Panc1 (cell line): ENCODE measurements around the gene C16orf74. TPM values are rescaled to one million over a fixed set of nuclear protein-coding genes. Genes with fewer than 3 reads are reported as not detected.
A peak's percentile ranks its signal among the peaks of the same experiment; 100 is the strongest.

Experiments
- ATAC-seq: fragments of 200-7000 bp; cut with Tn5 transposase; 2 replicates; pipeline ENCODE4 v1.9.1; 2020; ENCODE audit warnings: mild to moderate bottlenecking, moderate library complexity
- BruUV-seq: library from RNA; stranded (reverse); fragments of 400-500 nt; replicated peaks from 2 replicates; lab custom pipeline; 2021; lab: Mats Ljungman, UMichigan
- CTCF ChIA-PET: fragments of 300-600 bp; sonication (Branson Sonifier 250); formaldehyde crosslinking; loops from one replicate; lab custom pipeline; 2022; ENCODE audit warnings: antibody characterized with exemption; lab: Charles Lee
- POLR2A ChIA-PET: fragments of 300-600 bp; sonication (Branson Sonifier 250); formaldehyde crosslinking; loops from one replicate; lab custom pipeline; 2022; ENCODE audit warnings: antibody characterized with exemption; lab: Charles Lee
- DNase-seq: peaks from one replicate; pipeline ENCODE4 v3.0.0-alpha.2; 2010; ENCODE audit warnings: low read depth, low spot score
- H3K27ac ChIP-seq: 2 replicates; pipeline ENCODE4 v1.5.1; 2011; ENCODE audit warnings: mild to moderate bottlenecking, low read length, inconsistent platforms
- H3K27me3 ChIP-seq: fragments of 200-500 bp; sonication (Bioruptor generic); 2 replicates; pipeline ENCODE4 v1.6.0; 2014; ENCODE audit warnings: low read length, inconsistent platforms; ENCODE audit not compliant: control insufficient read depth, insufficient read depth
- H3K36me3 ChIP-seq: fragments of 200-500 bp; sonication (Bioruptor generic); 2 replicates; pipeline ENCODE4 v1.5.1; 2014; ENCODE audit warnings: inconsistent platforms, mild to moderate bottlenecking, low read length, moderate library complexity; ENCODE audit not compliant: control insufficient read depth, insufficient read depth
- H3K4me1 ChIP-seq: 2 replicates; pipeline ENCODE4 v1.5.1; 2011; ENCODE audit warnings: inconsistent platforms, mild to moderate bottlenecking, low read length, moderate library complexity; ENCODE audit not compliant: control insufficient read depth, insufficient read depth
- H3K4me3 ChIP-seq, 2 experiments: 2 replicates each; pipeline ENCODE4 v1.5.1; 2011 to 2012; ENCODE audit warnings: low read depth in 2 of 2, low read length in 2 of 2, mild to moderate bottlenecking in 2 of 2, inconsistent platforms in 1 of 2, moderate library complexity in 1 of 2
- H3K9me3 ChIP-seq: fragments of 200-500 bp; sonication (Bioruptor generic); 2 replicates; pipeline ENCODE4 v1.5.1; 2014; ENCODE audit warnings: low read depth, mild to moderate bottlenecking, inconsistent platforms, low read length, moderate library complexity; ENCODE audit not compliant: control insufficient read depth, insufficient read depth
- CTCF ChIP-seq: fragments of 450-650 bp; IDR thresholded peaks from 2 replicates; pipeline ENCODE4 v1.5.1; 2017; ENCODE audit warnings: mild to moderate bottlenecking
- POLR2AphosphoS5 ChIP-seq: IDR thresholded peaks from 2 replicates; pipeline ENCODE4 v1.6.1; 2012; ENCODE audit warnings: mild to moderate bottlenecking, low read depth, low read length, moderate library complexity
- REST ChIP-seq, 2 experiments: IDR thresholded peaks; 2 replicates each; pipeline ENCODE4 v1.6.1; 2011 to 2012; ENCODE audit warnings: low read depth in 2 of 2, control low read depth in 1 of 2, low read length in 1 of 2, mild to moderate bottlenecking in 1 of 2, moderate library complexity in 1 of 2; ENCODE audit not compliant: insufficient read depth in 1 of 2
- SIN3A ChIP-seq: IDR thresholded peaks from 2 replicates; pipeline ENCODE4 v1.6.1; 2012; ENCODE audit warnings: low read depth, mild to moderate bottlenecking, low read length, moderate library complexity, borderline replicate concordance; ENCODE audit not compliant: insufficient read depth
- TCF7L2 ChIP-seq: IDR thresholded peaks from 2 replicates; pipeline ENCODE4 v1.6.1; 2011; ENCODE audit warnings: mild to moderate bottlenecking, low read depth, low read length, inconsistent platforms
- in situ Hi-C: cut with HindIII; loops from 2 replicates; pipeline ENCODE4 v1.10.0; 2016; ENCODE audit warnings: low sequenced_read_pairs, low pct_unique_long_range_greater_than_20kb
- intact Hi-C: fragments of 100-400 bp; cut with micrococcal nuclease; formaldehyde crosslinking; loops from one replicate; pipeline ENCODE4 v1.10.0; 2022; ENCODE audit not compliant: unreplicated experiment
- total RNA-seq: library from RNA; stranded (reverse); gene quantifications from one replicate; pipeline ENCODE4 v1.2.1, GENCODE V29; 2021; ENCODE audit not compliant: unreplicated experiment

The C16orf74 gene
- total RNA-seq, 1 experiment from 2014 or later = 1.5 TPM

GRCh38 chr16:85682516-85682915 is 68.4 kb downstream of the C16orf74 start:
- ChIA-PET CTCF (interaction anchor here (0.7 kb wide), 1 partner anchor 54 kb away, joined by 19 read pairs; no protein-coding TSS in a partner anchor), POLR2A (no interaction called here)
- H3K27me3 ChIP-seq = no peaks in the 10 kb centered on the region
- intact Hi-C loops = no loop called here
- no peak overlapping the region for H3K4me3 ChIP-seq
- no peaks in the 10 kb centered on the region for H3K9me3 ChIP-seq
- H3K4me1 ChIP-seq = peaks cover 3% of the 10 kb centered on the region; the same call in 1 of the 2 replicates
- DNase-seq (no peak), ATAC-seq (0 out of 2 replicates have a peak, but pooled peaks have one; percentile 13)
- no TSS peak for BruUV-seq
- in situ Hi-C loops = no loop called here
- no peaks in the 10 kb centered on the region; the same call in none of the 2 replicates for H3K36me3 ChIP-seq
- TF ChIP-seq CTCF (no peak), POLR2AphosphoS5 (no peak), TCF7L2 (no peak), REST (IDR thresholded peaks at IDR 0.05; ENCODE audit: insufficient read depth in 1 of 2, low read depth in 2 of 2, low read length in 1 of 2) (no peak), SIN3A (no peak)
- H3K27ac ChIP-seq = no peak overlapping the region

GRCh38 chr16:85681255-85681654 is 69.6 kb downstream of the C16orf74 start:
- ATAC-seq (no peak), DNase-seq (no peak)
- BruUV-seq = no TSS peak
- H3K9me3 ChIP-seq = no peaks in the 10 kb centered on the region
- H3K4me1 ChIP-seq = no peaks in the 10 kb centered on the region
- no peak overlapping the region for H3K27ac ChIP-seq
- ChIA-PET CTCF (no interaction called here), POLR2A (no interaction called here)
- intact Hi-C loops = no loop called here
- TF ChIP-seq SIN3A (no peak), TCF7L2 (no peak), REST (IDR thresholded peaks at IDR 0.05; ENCODE audit: insufficient read depth in 1 of 2, low read depth in 2 of 2, low read length in 1 of 2) (no peak), CTCF (no peak), POLR2AphosphoS5 (no peak)
- in situ Hi-C loops = no loop called here
- H3K27me3 ChIP-seq = no peaks in the 10 kb centered on the region
- no peak overlapping the region for H3K4me3 ChIP-seq
- peaks cover 4% of the 10 kb centered on the region for H3K36me3 ChIP-seq
